Esophagus muscularis mucosa (tissue), 3 donors: ENCODE data around the gene SEMA3G.

Experiments
- CTCF ChIP-seq, 3 experiments: fragments of 200-600 bp in 2 of 3; fragments of 450-650 bp in 1 of 3; sonication (generic) in 2 of 3; IDR thresholded peaks; one replicate each; pipeline ENCODE4 v1.5.1; 2017 to 2019; ENCODE audit warnings: antibody characterized with exemption in 3 of 3, mild to moderate bottlenecking in 2 of 3, moderate library complexity in 1 of 3
- POLR2A ChIP-seq: fragments of 450-650 bp; IDR thresholded peaks from one replicate; pipeline ENCODE4 v1.6.1; 2017; ENCODE audit warnings: antibody characterized with exemption, moderate library complexity, mild to moderate bottlenecking, low read depth

GRCh38 chr3:52477076-52477795 lies 32.3 kb upstream of the SEMA3G start:
- TF ChIP-seq CTCF (IDR thresholded peaks at IDR 0.05), result no peak
- TF ChIP-seq POLR2A, result no peak
